Activated T-helper 1 cell treated with anti-CD3 and anti-CD28 coated beads, Interleukin-2, amount 50 U/mL, for 16 hours (primary cell): ENCODE data around the gene DYTN.
"Not testable (repeated sequence)": the region's sequence is repeated elsewhere in the genome, so short reads cannot be mapped to it uniquely, and the experiment has no call there.

Experiments
- DNase-seq, 2 donors: peaks; one replicate each; pipeline ENCODE4 v3.0.0-alpha.2; 2020; ENCODE audit warnings: low read depth in 1 of 2, low spot score in 1 of 2

The DYTN gene, protein sequence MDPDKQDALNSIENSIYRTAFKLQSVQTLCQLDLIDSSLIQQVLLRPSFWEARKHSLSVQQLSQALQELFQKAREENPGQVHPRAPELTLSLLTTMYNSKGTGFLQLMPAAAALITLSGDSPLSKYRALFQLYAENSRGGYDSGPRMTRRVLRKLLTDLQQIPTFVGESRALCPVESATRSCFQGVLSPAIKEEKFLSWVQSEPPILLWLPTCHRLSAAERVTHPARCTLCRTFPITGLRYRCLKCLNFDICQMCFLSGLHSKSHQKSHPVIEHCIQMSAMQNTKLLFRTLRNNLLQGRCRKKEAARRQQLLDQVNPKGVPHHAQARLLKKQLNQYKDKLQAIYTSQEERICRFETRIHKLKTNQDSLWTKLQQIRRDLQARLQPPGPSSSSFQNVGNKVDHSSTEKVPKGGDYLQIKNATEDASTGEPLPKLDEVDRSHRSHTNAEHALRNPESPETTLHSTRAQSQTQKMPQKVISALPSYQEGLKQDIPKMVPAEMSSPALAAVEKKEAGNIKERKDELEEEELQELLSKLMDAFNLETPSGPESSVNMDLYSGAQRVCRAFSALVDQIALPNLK

DNA sequence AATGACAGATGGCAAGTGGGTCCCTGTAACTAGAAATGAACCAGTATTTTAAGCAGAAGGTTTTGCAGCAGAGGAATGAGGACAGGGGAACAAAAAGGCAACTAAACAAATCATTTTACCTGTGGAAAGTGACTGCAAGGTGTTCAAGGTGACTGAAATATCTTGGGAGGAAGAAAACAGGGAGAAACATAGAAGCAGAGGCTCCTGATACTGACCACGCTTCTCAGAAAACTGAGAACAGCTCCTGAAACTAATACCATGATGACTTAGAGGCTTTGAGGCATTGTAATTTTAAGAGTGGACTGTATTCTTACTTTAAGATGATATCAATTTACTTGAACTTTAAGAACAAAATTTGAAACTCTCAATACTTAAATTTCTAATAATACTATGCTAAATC, at the start of gene DYTN:
Gene DYTN, minus strand, starts transcription at position 101 of the 400 bp plus-strand sequence. CDS start 117 bp downstream, outside the sequence.
- no peak for DNase-seq

DNA sequence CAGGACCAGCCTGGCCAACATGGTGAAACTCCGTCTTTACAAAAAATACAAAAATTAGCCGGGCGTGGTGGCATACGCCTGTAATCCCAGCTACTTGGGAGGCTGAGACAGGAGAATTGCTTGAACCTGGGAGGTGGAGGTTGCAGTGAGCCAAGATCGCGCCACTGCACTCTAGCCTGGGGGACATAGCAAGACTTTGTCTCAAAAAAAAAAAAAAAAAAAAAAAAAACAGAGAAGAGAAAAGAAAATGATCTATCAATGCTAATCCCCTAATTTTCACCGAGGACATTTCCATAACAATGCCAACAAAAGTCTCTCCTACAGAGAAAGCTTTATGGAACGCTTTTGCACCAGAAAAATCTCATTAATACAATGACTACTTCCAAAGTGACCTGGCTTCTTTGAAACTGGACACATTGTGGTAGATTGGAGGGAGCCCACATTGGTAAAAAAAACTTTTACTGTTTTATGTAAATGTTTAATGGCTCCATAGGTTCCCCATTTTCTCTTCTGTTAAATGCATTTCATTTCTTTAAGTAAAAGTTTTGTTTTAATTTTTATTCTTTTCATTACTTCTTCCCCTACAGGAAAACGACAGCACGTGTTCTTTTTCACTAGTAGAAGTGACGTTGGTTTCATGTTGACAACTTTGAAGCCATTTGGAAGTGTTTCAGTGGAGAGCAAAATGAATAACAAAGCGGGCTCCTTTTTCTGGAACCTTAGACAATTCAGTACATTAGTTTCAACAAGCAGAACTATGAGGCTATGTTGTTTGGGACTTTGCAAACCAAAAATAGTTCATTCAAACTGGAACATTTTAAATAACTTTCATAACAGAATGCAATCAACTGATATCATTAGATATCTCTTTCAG, 48.1 kb upstream of the DYTN start:
- no peak for DNase-seq

DNA sequence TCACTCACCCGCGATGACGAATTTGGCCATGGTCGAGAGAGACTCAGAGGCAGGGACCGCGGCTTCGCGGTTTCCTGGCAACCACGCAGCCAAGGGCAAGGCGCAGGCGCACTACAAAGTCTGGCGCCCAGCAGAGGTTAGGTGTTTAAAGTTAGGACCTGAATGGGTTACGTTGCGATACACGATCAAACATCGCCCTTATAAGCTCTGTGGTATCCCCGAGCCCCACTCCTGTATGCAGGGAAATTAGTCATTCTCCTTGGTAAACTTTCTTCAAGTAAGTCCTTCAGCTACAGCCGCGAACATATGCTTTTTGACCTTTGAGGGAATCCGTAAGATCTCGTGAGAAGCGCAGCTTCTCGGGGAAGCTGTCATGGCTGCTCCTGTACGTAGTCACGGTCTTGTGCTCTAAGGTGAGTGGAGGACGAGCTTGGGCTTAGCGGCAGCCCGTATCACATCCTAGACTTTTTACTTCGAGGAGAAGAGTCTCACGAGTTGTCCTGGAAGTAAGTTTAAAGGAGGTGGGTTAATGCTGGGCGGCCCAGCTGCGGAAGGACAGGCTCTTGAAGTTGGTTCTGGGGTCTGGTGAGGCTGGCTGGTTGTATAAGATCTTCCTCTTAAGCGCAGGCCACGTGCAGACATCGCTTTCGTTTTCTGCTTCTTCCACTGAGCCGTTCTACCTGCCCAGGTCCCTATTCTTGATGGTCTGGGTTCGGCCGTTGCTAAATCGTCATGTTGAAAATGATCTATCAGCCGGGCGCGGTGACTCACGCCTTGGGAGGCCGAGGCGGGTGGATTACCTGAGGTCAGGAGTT, 47.3 kb upstream of the DYTN start, which contains the start of the genes FASTKD2 and MDH1B:
Gene FASTKD2, plus strand, starts transcription at position 365 of the 815 bp plus-strand sequence. CDS start 1,088 bp downstream, outside the sequence.
Gene MDH1B, minus strand, starts transcription at position 87 of the 815 bp plus-strand sequence. Its CDS starts 57 bp downstream, at position 30.
- peak; percentile 56 to 73 for DNase-seq

DNA sequence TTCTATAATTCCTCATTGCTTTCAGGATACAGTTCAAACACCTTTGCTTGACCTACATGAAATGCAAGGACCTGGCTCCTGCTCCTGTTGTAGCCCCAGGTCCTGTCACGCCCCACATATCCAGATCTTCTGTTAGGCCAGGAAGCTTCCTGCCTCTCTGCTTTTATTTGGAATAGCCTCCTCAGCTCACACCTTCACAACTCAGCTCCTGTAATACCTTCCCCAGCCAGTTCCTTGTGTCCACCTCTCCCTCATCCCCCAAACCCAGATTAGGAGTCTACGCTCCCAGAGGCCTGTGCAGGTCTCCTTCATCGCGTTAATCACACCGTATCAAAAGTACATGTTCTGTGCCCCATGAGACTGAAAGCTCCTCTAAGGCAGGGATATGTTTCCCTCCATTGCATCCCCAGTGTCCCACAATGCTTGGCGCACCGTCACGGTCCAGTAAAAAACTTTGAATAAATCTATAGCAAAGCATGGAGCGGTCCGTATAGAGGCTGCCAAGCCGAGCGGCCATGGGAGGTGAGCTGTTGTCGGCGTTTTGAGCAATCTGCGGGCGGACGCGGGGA, 46.6 kb upstream of the DYTN start:
- no peak for DNase-seq

DNA sequence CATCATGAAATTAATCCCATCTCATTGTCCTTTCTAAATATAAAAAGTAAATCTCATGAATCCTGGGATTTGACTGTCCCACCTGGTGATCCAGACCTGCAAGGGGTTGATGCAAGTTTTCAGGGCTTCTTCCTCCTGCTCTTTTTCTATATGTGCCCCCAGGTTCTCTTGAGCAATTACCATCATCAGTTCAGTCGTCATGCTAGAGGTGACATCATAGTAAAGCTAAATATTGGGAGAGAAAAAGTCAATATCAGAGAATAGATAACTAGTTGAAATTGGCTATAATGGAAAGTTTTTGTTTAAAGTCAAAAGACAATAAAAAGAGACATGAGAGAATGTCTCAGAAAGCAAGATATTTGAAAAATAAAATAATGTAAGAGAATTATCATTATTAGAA, 38.6 kb upstream of the DYTN start:
- no peak for DNase-seq

DNA sequence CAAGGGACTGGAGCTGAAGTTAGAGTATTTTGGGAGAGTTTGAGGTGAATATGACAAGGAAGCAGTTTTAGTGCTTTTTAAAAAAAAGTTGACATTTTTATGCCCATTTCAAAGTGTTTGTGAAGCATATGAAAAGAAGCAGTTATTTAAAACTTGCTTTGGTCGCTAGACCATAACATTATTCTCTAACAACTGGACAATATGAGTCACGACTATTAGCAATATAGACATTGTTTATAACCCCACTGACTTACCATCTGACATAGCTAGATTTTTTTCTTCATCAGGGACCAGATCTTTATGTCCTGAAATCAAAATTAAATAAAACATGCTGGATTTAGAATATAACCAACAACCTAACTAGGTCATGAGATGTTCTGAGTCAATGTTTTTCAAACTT, 22.6 kb upstream of the DYTN start:
- DNase-seq: no peak

DNA sequence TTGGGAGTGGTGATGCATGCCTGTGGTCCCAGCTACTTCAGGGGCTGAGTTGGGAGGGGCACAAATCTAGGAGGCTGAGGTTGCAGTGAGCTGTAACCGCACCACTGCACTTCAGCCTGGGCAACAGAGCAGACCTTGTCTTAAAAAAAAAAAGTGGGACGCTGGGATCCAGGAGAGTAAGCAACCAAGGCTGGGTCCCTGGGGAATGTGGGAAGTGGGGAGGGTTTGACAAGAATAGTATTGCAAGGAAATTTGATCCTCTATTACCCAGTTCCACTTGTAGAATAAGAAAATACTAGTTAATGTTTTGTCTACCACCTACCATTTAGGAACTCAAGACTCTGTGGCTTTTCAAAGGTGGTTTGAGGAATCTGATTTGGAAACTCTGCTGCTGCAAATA, 21.1 kb upstream of the DYTN start:
- no peak for DNase-seq

DNA sequence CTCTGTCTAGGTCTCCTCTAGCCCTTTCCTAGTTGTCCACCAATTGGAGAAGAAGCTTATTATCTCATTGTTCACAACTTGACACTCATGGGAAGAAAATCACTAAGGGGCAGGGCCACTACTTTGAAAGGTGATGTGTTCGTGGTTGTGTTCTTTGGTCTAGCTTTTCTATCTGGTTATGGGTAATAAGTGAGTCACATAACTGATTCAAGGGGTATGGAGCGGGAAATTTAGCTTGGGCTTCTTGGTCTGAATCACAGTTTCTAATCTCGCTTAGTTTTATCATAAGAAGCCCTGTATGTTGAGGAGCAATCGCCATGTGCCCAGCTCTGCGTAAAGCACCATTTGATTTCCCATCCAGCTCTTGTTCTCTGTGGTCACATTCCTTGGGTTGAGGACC, 18.7 kb upstream of the DYTN start:
- no peak for DNase-seq

DNA sequence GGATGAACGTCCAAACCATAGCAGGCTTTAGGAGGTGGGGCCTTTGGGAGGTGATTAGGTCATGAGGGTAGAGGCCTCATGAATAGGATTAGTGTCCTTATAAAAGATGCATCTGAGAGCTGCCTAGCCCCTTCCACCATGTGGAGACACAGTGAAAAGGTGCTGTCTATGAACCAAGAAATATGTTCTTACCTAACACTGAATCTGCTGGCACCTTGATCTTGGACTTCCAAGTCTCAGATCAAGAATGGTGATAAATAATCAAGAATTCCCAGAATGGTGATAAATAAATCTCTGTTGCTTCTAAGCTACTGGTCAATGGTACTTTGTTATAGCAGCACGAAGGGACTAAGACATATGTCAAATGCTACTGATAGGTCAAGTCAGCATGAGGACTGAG, 15.1 kb upstream of the DYTN start:
- no peak for DNase-seq

DNA sequence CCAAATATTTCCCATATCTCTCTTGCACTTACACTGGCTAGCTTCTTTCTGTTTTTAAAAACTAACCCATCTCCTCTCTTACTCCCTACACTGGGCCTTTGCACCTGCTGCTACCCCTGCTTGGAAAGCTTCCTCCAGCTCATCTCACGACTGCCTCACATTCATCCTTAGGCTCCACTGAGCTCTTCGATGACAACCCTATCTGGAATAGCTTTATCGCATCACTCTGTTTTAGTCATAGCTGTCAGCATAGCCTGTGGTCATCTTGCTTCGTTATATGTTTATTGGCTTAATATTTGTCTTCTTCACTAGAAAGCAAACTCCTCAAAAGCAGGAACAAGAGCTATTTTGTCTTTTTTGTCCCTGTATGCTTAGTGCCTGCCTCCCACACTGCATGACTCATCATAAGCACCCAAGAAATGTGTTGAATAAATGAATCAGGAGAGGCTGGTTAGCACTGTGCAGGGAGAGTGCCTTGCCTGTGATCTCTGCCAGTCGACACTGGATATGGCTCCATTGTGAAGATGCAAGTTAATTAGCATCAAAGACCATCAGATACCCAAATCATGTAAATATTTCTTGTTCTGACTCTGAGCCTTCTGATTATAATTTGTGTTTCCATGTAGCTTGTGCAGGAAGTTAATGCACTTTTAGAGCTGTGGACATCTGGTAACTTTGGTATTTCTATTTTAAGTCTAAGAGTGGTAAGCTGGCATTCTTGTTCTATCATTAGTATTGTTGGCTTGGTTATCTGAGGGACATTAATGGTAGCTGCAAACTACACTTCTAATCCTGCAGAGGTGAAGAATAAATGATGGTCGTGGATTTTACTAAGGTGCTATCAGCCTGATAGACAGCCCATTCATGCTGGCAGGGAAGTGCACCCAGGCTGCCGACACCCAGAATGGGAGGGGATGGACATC, 10.3 kb upstream of the DYTN start:
- DNase-seq: no peak

DNA sequence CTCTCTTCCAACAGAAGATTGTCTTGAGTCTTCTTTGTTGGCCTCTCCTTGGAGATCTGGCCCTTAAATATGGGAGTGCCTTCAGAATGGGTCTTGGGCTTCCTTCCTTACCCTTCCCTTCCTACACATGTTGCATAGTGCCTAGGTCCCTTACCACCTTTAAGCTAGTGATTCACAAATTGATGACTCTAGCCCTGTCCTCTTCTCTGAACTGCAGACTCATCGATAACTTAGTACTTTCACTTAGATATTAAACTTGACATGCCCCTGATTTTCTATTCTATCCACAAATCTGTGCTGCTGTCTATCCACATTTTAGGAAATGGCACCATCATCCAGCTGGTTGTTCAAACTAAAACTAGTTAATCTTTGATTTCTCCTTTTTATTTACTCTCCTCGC, 9.1 kb upstream of the DYTN start:
- no peak for DNase-seq

DNA sequence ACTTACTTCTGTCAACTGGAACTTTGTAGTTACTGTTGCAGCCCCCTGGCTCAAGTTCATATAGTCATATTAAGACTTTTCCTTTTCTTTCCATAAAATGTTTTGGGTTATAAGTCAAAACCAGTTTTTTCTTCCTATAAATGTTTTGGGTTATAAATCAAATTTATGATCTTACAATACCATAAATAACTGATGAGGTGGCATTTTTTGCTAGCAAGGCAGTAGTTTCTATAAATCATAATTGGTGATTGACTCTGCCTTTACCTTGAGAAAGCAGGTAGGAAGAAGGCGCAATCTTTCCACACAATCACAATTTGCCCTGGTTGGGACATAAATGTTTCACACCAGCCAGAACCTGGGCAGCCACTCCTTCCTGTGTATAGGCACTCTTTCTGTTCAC, 5.1 kb upstream of the DYTN start:
- no peak for DNase-seq

DNA sequence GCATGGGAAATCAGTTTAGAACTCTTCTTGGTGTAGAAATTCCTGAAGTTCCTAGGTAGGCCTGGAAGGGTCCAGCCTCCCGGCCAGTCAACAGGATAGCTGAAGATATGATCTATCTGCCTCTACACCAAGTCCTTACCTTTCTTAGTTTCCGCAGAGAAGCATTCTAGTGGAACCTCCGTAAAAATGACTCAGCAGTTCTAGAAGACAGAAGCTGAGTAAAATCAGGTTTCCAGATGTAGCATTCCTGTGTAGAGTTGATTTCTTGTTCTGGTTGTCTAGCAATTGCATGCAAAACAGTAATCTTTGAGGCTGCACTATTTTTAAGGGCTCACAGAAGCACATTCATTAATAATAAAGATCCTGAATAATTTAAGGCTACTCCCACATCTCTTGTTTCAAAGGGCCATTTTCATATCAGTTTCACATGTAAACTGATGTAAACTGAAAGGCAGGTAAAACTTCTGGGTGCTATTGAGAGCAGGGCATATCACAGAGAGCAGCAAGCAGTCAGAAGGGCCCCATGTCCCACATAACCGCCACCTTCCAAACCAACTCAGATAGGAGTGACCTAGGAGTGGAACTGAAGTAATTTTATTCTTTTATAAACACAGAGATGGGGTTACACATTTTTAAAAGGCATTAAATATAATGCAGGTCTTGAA, 3.2 kb upstream of the DYTN start:
- DNase-seq: no peak

DNA sequence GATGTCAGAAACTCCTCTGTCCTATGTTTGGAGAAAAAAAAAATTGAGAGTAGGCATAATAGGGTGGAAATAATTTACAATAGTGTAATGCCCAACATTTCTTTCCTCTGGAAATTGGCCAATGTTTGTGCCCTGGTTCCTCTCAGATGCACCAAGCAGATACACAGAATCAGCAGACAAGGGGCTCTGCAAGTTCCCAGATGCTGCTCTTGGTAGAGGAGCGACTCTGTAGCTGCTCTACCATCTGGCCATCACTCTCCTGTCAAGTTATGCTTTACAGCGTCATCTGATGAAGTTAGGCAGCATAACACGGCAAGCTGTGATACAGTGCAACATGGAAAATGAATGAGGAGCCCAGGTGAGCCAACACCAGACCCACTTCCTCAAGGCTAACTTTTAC, 1.6 kb downstream of the DYTN start:
- DNase-seq: no peak

DNA sequence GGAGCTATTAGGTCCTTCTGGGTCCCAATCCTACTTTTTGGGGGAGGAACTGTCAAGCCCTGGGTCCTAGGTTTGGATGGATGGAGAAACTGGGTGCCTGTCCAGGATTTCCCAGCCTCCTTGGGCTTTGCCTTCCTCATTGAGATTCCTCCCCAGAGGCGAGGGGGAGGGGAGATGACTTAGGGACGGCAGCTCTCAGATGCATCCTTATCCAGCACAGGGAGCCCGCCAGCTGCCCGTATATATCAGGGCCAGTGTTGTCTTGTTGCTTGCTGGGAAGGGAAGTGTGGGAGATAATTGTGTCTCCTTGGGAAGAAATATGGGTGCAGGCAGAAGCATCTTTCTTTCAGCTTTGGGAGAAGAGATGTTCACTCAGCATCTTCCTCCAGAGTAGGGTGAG, 3.0 kb downstream of the DYTN start:
- not testable (repeated sequence) for DNase-seq

DNA sequence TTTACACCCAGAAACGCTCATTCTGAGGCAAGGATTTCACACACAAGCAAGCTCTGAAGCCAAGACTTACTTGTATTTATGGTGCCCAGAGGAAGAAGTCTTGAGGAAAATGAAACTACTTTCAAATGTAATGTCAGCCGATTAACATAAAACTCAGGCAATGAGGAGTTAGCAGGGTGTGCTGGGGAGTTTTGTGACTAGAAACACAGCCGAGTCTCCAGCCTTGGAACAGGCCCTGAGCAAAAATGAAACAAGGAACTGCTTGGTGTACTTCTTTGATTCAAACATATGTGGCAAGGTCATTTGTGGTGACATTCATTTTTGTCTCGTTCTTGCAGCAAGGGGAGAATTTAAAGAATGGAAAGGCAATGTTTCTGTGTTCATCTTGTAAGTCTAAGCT, 4.5 kb downstream of the DYTN start:
- no peak for DNase-seq

DNA sequence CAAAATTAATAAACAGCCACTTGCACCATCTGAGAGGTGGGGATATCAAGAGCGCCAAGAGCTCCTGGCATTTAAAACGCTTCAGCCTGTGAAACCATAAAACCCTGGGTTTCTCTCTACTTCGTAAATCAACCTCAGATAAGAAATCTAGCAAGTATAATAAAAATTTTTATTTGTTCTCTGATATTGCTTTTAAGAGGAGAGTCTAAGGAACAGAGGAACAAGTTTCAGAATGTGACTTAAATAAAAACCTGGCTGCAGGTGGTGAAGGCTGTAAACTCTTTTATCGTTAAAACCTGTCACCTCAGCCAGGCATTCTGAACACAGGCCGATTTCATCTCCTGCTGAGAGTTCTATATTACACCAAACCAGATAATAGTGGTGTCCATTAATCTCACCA, 9.9 kb downstream of the DYTN start:
- DNase-seq: no peak

DNA sequence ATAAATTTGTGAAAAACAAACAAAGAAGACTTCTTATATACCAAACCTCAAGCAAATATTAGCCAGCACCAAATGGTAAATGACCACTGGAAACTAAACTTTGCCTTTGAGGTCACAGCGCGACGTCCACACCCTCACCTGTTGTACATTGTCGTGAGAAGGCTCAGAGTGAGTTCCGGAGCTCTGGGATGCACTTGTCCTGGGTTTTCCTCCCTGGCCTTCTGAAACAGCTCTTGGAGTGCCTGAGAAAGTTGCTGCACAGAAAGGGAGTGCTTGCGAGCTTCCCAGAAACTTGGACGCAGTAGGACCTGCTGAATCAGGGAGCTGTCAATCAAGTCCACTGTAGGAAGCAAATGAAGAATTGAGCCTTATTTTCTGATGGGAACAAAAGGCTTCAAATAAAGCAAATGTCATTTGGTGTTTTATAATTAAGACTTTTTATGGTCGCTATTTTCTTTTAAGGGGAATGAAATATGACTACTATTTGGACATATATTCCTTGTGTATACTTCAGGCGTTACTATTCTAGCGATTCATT, 11.0 kb downstream of the DYTN start:
- DNase-seq: no peak
